H1 (cell line): ENCODE results near the gene CXCR5. TPM values are rescaled to one million over a fixed set of nuclear protein-coding genes. Genes with fewer than 3 reads are reported as not detected.

ENCODE experiments used
- CTCF ChIA-PET: fragments of 300-600 bp; sonication (Branson Sonifier 250); formaldehyde crosslinking; loops from one replicate; lab custom pipeline; 2021; ENCODE audit not compliant: partially characterized antibody; lab: Charles Lee
- POLR2A ChIA-PET: fragments of 300-600 bp; sonication (Branson Sonifier 250); formaldehyde crosslinking; loops from one replicate; lab custom pipeline; 2021; ENCODE audit warnings: inconsistent platforms; ENCODE audit not compliant: partially characterized antibody; lab: Charles Lee
- DNase-seq, 2 experiments: peaks; one replicate each; pipeline versions ENCODE4 v3.0.0 to v3.0.0-alpha.2; 2010 to 2022; ENCODE audit warnings: low spot score in 2 of 2, low read depth in 1 of 2, mixed read lengths in 1 of 2
- FAIRE-seq: peaks from 2 replicates; lab custom pipeline; 2011; peaks lifted over from hg19 to GRCh38; lab: Jason Lieb, UNC
- H2AFZ ChIP-seq: 2 replicates; pipeline ENCODE4 v1.8.1; 2012; ENCODE audit warnings: low read length, inconsistent platforms
- H2AK5ac ChIP-seq: 2 replicates; pipeline ENCODE4 v1.6.1; 2013; ENCODE audit warnings: low read depth, low read length
- H2BK120ac ChIP-seq: replicated peaks from 2 replicates; pipeline ENCODE3; 2013; ENCODE audit warnings: low read depth, low read length, inconsistent platforms
- H2BK12ac ChIP-seq: 2 replicates; pipeline ENCODE4 v1.6.1; 2013; ENCODE audit warnings: low read depth, low read length
- H2BK15ac ChIP-seq: 2 replicates; pipeline ENCODE4 v1.6.1; 2013; ENCODE audit warnings: low read length
- H2BK20ac ChIP-seq: 2 replicates; pipeline ENCODE4 v1.6.1; 2013; ENCODE audit warnings: low read length
- H2BK5ac ChIP-seq: 2 replicates; pipeline ENCODE4 v1.6.1; 2013; ENCODE audit warnings: low read depth, low read length
- H3K14ac ChIP-seq: 2 replicates; pipeline ENCODE4 v1.6.1; 2013; ENCODE audit warnings: inconsistent platforms; ENCODE audit not compliant: insufficient read length
- H3K18ac ChIP-seq: 2 replicates; pipeline ENCODE4 v1.6.1; 2013; ENCODE audit warnings: low read length; ENCODE audit errors: extremely low read depth
- H3K23ac ChIP-seq: 2 replicates; pipeline ENCODE4 v1.6.1; 2013; ENCODE audit warnings: inconsistent platforms; ENCODE audit not compliant: insufficient read length
- H3K23me2 ChIP-seq: 2 replicates; pipeline ENCODE4 v1.6.1; 2013; ENCODE audit warnings: low read depth, low read length
- H3K27ac ChIP-seq: 2 replicates; pipeline ENCODE4 v1.6.1; 2011; ENCODE audit warnings: low read depth, low read length, inconsistent platforms
- H3K27me3 ChIP-seq, 4 experiments: replicated peaks in 1 of 4; 1 replicate in 1 of 4; 2 replicates in 3 of 4; pipeline versions ENCODE4 v1.6.1 to v1.8.1; 2011 to 2013; ENCODE audit warnings: low read length in 3 of 4, mild to moderate bottlenecking in 3 of 4, inconsistent platforms in 2 of 4, mixed read lengths in 2 of 4, moderate library complexity in 1 of 4; ENCODE audit not compliant: control insufficient read depth in 3 of 4, insufficient read depth in 3 of 4; ENCODE audit errors: extremely low read depth in 1 of 4
- H3K36me3 ChIP-seq, 4 experiments: 2 replicates each; pipeline versions ENCODE4 v1.6.1 to v1.8.1; 2011 to 2013; ENCODE audit warnings: mild to moderate bottlenecking in 4 of 4, low read length in 3 of 4, moderate library complexity in 2 of 4, control low read depth in 1 of 4, inconsistent platforms in 1 of 4; ENCODE audit not compliant: insufficient read depth in 4 of 4, control insufficient read depth in 2 of 4
- H3K4ac ChIP-seq: replicated peaks from 2 replicates; pipeline ENCODE3; 2013; ENCODE audit warnings: low read length, low read depth, mixed read lengths, inconsistent platforms; ENCODE audit not compliant: insufficient read length
- H3K4me1 ChIP-seq, 4 experiments: replicated peaks in 1 of 4; 1 replicate in 1 of 4; 2 replicates in 3 of 4; pipeline versions ENCODE4 v1.6.1 to v1.8.1; 2011 to 2013; ENCODE audit warnings: low read length in 3 of 4, inconsistent platforms in 2 of 4, mixed read lengths in 1 of 4; ENCODE audit not compliant: insufficient read depth in 4 of 4, control insufficient read depth in 3 of 4
- H3K4me2 ChIP-seq, 2 experiments: 2 replicates each; pipeline versions ENCODE4 v1.6.1 to v1.8.1; 2011 to 2013; ENCODE audit warnings: low read depth in 2 of 2, low read length in 2 of 2, control low read depth in 1 of 2, inconsistent platforms in 1 of 2, mild to moderate bottlenecking in 1 of 2; ENCODE audit not compliant: insufficient read depth in 1 of 2
- H3K4me3 ChIP-seq, 4 experiments: fragments of 200-600, 300-600 bp in 1 of 4; sonication (generic), shearing (Covaris generic), sonication (Bioruptor Twin) in 1 of 4; 2 replicates each; pipeline versions ENCODE4 v1.5.1 to v1.8.1; 2011 to 2016; ENCODE audit warnings: low read length in 4 of 4, low read depth in 3 of 4, control low read depth in 2 of 4, inconsistent platforms in 2 of 4, mild to moderate bottlenecking in 2 of 4, mixed read lengths in 1 of 4, moderate library complexity in 1 of 4; ENCODE audit not compliant: insufficient read depth in 2 of 4; ENCODE audit errors: extremely low read depth in 1 of 4
- H3K56ac ChIP-seq: replicated peaks from 2 replicates; pipeline ENCODE3; 2013; ENCODE audit warnings: low read depth, mild to moderate bottlenecking, mixed read lengths, low read length, inconsistent platforms; ENCODE audit not compliant: insufficient read length
- H3K79me1 ChIP-seq: 2 replicates; pipeline ENCODE4 v1.6.1; 2013; ENCODE audit warnings: low read depth, low read length, control low read depth
- H3K79me2 ChIP-seq, 2 experiments: 2 replicates each; pipeline versions ENCODE4 v1.6.1 to v1.8.1; 2012 to 2013; ENCODE audit warnings: low read length in 2 of 2, mild to moderate bottlenecking in 2 of 2, inconsistent platforms in 1 of 2; ENCODE audit not compliant: insufficient read depth in 2 of 2, control insufficient read depth in 1 of 2
- H3K9ac ChIP-seq, 4 experiments: replicated peaks in 1 of 4; 1 replicate in 1 of 4; 2 replicates in 3 of 4; pipeline versions ENCODE4 v1.6.1 to v1.8.1; 2011 to 2013; ENCODE audit warnings: low read depth in 3 of 4, low read length in 3 of 4, control low read depth in 2 of 4, mild to moderate bottlenecking in 2 of 4, moderate library complexity in 2 of 4, inconsistent platforms in 1 of 4; ENCODE audit errors: extremely low read depth in 1 of 4
- H3K9me3 ChIP-seq, 2 experiments: 2 replicates each; pipeline versions ENCODE4 v1.6.1 to v1.8.1; 2012 to 2013; ENCODE audit warnings: mild to moderate bottlenecking in 2 of 2, moderate library complexity in 2 of 2, control low read depth in 1 of 2, inconsistent platforms in 1 of 2, low read depth in 1 of 2, low read length in 1 of 2, mixed read lengths in 1 of 2; ENCODE audit not compliant: insufficient read depth in 2 of 2
- H4K20me1 ChIP-seq, 2 experiments: replicated peaks in 1 of 2; 2 replicates each; pipeline versions ENCODE3 to v1.8.1; 2011 to 2013; ENCODE audit warnings: inconsistent platforms in 2 of 2, low read length in 2 of 2, mild to moderate bottlenecking in 1 of 2; ENCODE audit not compliant: insufficient read depth in 2 of 2, control insufficient read depth in 1 of 2
- H4K5ac ChIP-seq: 2 replicates; pipeline ENCODE4 v1.6.1; 2013; ENCODE audit warnings: low read length, low read depth, mixed read lengths, inconsistent platforms; ENCODE audit not compliant: insufficient read length
- H4K8ac ChIP-seq: 2 replicates; pipeline ENCODE4 v1.8.0; 2013; ENCODE audit warnings: mild to moderate bottlenecking, moderate library complexity, low read length, inconsistent platforms; ENCODE audit not compliant: insufficient read depth; ENCODE audit errors: extremely low read depth
- H4K91ac ChIP-seq: replicated peaks from 2 replicates; pipeline ENCODE3; 2013; ENCODE audit warnings: low read length, mixed read lengths, inconsistent platforms; ENCODE audit not compliant: insufficient read length
- BACH1 ChIP-seq: IDR thresholded peaks from 2 replicates; pipeline ENCODE4 v1.6.1; 2012; ENCODE audit warnings: low read length, improper control_type of control experiment
- CTCF ChIP-seq, 3 experiments: IDR thresholded peaks; 1 replicate in 2 of 3; 2 replicates in 1 of 3; pipeline versions ENCODE4 v1.5.1 to v1.6.1; 2011; ENCODE audit warnings: low read length in 3 of 3, mild to moderate bottlenecking in 3 of 3, inconsistent platforms in 2 of 3, low read depth in 1 of 3, moderate library complexity in 1 of 3; ENCODE audit not compliant: insufficient read depth in 1 of 3; ENCODE audit errors: control extremely low read depth in 1 of 3
- GTF2F1 ChIP-seq: IDR thresholded peaks from 2 replicates; pipeline ENCODE4 v1.6.1; 2012; ENCODE audit warnings: low read depth, low read length, improper control_type of control experiment, borderline replicate concordance
- HDAC2 ChIP-seq, 2 experiments: fragments of 300-600 bp in 1 of 2; sonication (generic) in 1 of 2; IDR thresholded peaks; 2 replicates each; pipeline ENCODE4 v1.6.1; 2011 to 2012; ENCODE audit warnings: low read depth in 2 of 2, low read length in 2 of 2, mild to moderate bottlenecking in 2 of 2, moderate library complexity in 2 of 2, borderline replicate concordance in 1 of 2, inconsistent platforms in 1 of 2
- KDM5A ChIP-seq: fragments of 200-600 bp; IDR thresholded peaks from 2 replicates; pipeline ENCODE4 v1.7.1; 2012; ENCODE audit warnings: mild to moderate bottlenecking, low read length, inconsistent platforms, mixed read lengths
- MAFK ChIP-seq: IDR thresholded peaks from 2 replicates; pipeline ENCODE4 v1.6.1; 2012; ENCODE audit warnings: low read depth, mild to moderate bottlenecking, improper control_type of control experiment, low read length
- NANOG ChIP-seq: IDR thresholded peaks from 2 replicates; pipeline ENCODE4 v1.6.1; 2011; ENCODE audit warnings: low read length, low read depth, mild to moderate bottlenecking, inconsistent platforms; ENCODE audit not compliant: insufficient read depth, poor library complexity, severe bottlenecking
- POU5F1 ChIP-seq: IDR thresholded peaks from 2 replicates; pipeline ENCODE4 v1.6.1; 2011; ENCODE audit warnings: low read depth, mild to moderate bottlenecking, low read length, moderate library complexity
- RBBP5 ChIP-seq: IDR thresholded peaks from 2 replicates; pipeline ENCODE4 v1.7.1; 2012; ENCODE audit warnings: low read depth, mild to moderate bottlenecking, inconsistent platforms, low read length, moderate library complexity, borderline replicate concordance
- WGBS, 2 experiments: shearing (Covaris generic) in 1 of 2; methylation state at CpG; one replicate each; pipeline versions ENCODE4 v1.1.6 to v1.1.7; 2013 to 2015; ENCODE audit warnings: low lambda C conversion rate in 2 of 2, mixed read lengths in 2 of 2, inconsistent platforms in 1 of 2, low coverage in 1 of 2, missing lambda C conversion rate in 1 of 2; ENCODE audit not compliant: insufficient replicate concordance in 2 of 2, insufficient coverage in 1 of 2, insufficient read length in 1 of 2; ENCODE audit errors: extremely low coverage in 1 of 2, missing lambda C conversion rate in 1 of 2; 5-methylcytosine and 5-hydroxymethylcytosine counted together
- polyA plus RNA-seq, 7 experiments: library from polyadenylated mRNA; depleted of rRNA in 3 of 7; stranded (reverse) in 5 of 7; unstranded in 2 of 7; fragments of >200 nt in 5 of 7; fragments of 200-250 nt in 2 of 7; gene quantifications; 1 replicate in 5 of 7; 2 replicates in 1 of 7; 4 replicates in 1 of 7; pipeline versions ENCODE4 v1.2.1 to v1.2.3, GENCODE V29; 2011 to 2013; ENCODE audit warnings: missing spikeins in 2 of 7, mixed read lengths in 2 of 7
- total RNA-seq: library from RNA; stranded (reverse); fragmentation: NEBNext Ultra II Directional; extraction: Animal tissue kit (Norgen Biotek cat#: 25700); gene quantifications from 2 replicates; pipeline ENCODE4 v1.2.1, GENCODE V29; 2021

Gene CXCR5
- total and polyA plus RNA-seq, 2 of the 8 experiments (the other 6 are each of a cell fraction or from before 2014, with no cell fraction given) = not detected

GRCh38 chr11:118888398-118888797 is 4.7 kb downstream of the CXCR5 start:
- POLR2A ChIA-PET = interaction anchor here (0.9 to 1.1 kb wide), 2 partner anchors 20 to 68 kb away, joined by 3 read pairs; no protein-coding TSS in a partner anchor
- TF ChIP-seq RBBP5 (no peak), NANOG (no peak), CTCF (IDR thresholded peaks at IDR 0.05; ENCODE audit: control extremely low read depth in 1 of 3, insufficient read depth in 1 of 3, low read depth in 1 of 3, low read length in 3 of 3) (no peak), MAFK (no peak), HDAC2 (IDR thresholded peaks at IDR 0.05; ENCODE audit: borderline replicate concordance in 1 of 2, low read depth in 2 of 2, low read length in 2 of 2) (no peak), KDM5A (no peak), POU5F1 (no peak), BACH1 (no peak), GTF2F1 (no peak)

More at GRCh38 chr11:118888398-118888797, 4.7 kb downstream of the CXCR5 start:
- Histone ChIP-seq H4K91ac (no peak overlapping the region), H3K56ac (no peak overlapping the region), H3K9ac (no peak overlapping the region), H4K8ac (no peak overlapping the region), H3K23me2 (no peaks in the 10 kb centered on the region), H3K36me3 (no peaks in the 10 kb centered on the region), H2BK20ac (no peak overlapping the region), H3K4me2 (no peak overlapping the region), H3K23ac (no peak overlapping the region), H3K27ac (no peak overlapping the region), H3K27me3 (no peaks in the 10 kb centered on the region; a peak in 3 of 7 replicates), H2BK15ac (peak overlapping the region; percentile 24; the same call in 1 of the 2 replicates), H3K4ac (no peak overlapping the region), H3K18ac (no peak overlapping the region), H4K5ac (no peak overlapping the region), H2BK12ac (0 out of 2 replicates have a peak overlapping the region, but pooled peaks have one; percentile 44), H3K4me1 (peaks cover 0 to 14% (median 9%) of the 10 kb centered on the region in 4 experiments; a peak in 6 of 7 replicates), H3K9me3 (no peaks in the 10 kb centered on the region), H3K14ac (no peak overlapping the region), H3K79me2 (no peaks in the 10 kb centered on the region), H2BK5ac (no peak overlapping the region), H2BK120ac (no peak overlapping the region), H3K79me1 (no peaks in the 10 kb centered on the region), H3K4me3 (no peak overlapping the region), H2AK5ac (no peak overlapping the region), H4K20me1 (peaks cover 0 to 2% of the 10 kb centered on the region in 2 experiments), H2AFZ (no peak overlapping the region)
- CTCF ChIA-PET = interaction anchor here (0.6 to 2.9 kb wide), 5 partner anchors 12 to 132 kb away, joined by 3 to 9 read pairs (median 5); no protein-coding TSS in a partner anchor
- DNase-seq (no peak), FAIRE-seq (no peak)
- WGBS, 2 experiments = 80% methylated on average over 5 of the region's 5 CpGs; no CpG with 5 or more reads in 1 of the 2 experiments
